Fibroblast of skin of right biceps (primary cell): Measurements from ENCODE around the gene STK39.
A peak's percentile ranks its signal among the peaks of the same experiment; 100 is the strongest.

Experiments used
- DNase-seq: peaks from one replicate; pipeline ENCODE4 v3.0.0-alpha.2; 2013

STK39 gene

DNA sequence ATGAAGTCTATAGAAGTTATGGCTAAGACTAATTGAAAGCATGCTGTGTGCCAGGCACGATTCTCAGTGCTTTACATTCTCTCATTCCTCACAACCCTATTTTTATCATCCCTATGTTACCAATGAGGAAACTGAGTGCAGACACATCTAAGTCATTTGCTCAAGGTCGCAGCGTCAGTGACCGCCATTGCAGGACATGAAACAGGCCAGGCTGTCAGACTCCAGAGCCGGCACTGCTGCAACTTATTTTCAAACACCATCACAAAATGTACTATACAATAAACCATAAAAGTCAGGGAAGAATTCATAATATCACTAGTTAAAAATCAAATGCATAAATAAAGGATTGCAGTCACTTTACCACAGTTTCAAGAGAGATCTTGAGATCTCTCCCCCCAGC lies 5.6 kb downstream of the STK39 start:
- DNase-seq: no peak

DNA sequence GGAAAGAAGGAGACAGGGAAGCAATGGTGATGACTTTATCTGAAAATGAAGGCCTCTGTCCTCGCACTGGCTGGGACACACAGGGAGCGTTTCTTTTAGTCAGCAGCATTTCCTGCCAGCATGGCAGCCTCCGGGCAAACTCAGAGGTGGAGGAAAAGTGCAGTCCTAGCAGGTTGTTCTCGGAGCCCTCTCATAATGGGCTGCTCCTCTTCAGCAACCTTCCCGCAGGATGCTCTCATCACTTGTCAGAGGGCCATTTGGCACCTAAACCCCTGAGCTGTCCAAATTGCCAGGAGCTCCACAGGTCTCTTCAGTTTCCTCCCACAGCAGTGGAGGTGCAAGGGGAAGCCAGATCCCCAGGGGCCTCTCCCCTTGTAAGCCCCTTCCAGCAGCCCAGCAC lies 6.2 kb downstream of the STK39 start:
- DNase-seq: no peak

DNA sequence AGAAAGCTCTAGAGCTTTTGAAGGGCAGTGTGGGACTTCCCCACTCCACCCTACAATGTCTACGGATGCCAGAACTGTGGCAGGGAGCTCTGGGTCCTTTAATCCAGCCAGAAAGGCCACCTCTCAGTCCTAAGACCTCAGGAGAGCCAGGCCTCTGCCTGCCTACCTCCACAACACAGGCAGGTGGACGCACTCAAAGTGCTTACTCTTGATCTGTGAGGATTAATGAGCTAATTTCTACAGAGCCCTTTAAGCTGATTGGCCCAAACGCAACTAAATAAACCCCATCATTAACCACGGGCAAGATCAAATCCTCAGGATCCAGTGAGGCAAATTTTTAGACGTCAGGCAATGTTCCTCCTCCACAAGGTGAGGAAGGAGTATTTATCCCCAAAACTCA lies 8.1 kb downstream of the STK39 start:
- DNase-seq: no peak

DNA sequence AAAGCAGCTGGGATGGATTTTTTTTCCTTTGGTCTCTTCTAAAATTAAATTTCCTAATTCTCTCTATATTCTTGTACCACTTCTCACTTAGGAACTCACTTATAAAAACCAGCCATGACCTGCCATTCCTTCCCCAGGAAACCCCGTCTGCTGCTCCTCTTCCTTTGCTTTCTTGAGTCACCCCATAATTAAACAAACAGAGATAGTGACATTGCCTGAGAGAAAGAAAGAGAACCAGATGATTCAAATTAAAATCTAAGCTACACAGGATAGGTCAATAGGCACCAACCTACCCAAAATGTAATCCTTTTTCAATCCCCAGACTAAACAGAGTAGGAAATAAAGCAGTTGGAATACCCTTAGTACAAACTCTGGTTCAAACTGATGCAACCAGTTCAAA lies 9.7 kb downstream of the STK39 start:
- peak; percentile 42 for DNase-seq

DNA sequence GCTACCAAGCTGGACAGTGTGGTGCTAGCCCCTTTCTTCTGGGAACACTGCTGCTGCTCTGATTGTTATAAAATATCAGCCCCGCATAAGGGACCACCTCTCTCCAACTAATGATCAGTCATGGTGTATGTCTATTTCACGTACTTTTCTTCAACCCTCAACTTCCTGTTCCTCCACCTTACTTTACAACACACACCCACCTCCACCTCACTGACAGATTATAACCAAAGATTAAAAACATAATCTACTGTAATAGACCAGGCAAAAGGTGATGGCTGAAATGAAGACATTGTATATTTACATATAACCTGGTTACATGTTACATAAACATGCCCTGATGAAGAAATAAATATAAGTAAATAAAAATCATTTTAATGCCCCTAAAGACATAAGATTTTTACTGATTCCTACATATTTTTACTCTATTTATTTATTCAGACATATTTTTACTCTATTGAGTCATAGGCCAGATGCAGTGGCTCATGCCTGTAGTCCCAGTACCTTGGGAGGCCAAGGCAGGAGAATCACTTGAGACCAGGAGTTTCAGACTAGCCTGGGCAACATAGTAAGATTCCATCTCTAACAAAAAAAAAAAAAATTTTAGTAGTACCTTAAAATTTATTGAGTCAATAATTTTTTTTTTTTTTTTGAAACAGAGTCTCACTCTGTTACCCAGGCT lies 12.8 kb downstream of the STK39 start:
- no peak for DNase-seq

DNA sequence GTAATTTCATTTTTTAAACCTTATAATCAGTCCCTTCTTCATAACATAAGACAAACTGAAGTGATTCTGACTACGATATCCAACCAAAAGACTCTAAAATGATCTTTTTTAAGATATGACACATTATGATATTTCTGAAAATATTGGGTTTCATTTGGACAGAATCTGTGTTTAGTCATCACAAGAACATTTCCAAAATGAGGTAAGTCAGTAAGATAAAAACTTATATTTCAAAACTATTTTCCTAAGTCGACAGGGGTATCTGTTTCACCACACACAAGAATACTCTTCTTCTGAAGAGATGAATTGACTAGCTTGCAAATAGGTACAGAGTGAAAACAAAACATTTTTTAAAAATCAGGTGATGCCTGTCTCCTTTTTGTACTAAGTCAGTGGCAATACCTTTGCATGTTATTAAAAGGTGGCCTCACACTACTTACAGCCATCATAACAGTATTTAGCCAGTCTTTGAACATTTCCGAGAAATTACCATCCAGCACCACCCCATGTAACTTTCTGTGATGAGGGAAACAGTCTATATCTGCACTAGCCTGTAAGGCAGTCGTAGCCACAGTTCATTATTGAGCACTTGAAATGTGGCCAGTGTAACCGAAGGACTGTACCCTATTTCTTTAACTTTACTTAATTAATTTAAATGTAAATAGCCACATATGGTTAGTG lies 13.5 kb downstream of the STK39 start:
- peak; percentile 30 for DNase-seq

DNA sequence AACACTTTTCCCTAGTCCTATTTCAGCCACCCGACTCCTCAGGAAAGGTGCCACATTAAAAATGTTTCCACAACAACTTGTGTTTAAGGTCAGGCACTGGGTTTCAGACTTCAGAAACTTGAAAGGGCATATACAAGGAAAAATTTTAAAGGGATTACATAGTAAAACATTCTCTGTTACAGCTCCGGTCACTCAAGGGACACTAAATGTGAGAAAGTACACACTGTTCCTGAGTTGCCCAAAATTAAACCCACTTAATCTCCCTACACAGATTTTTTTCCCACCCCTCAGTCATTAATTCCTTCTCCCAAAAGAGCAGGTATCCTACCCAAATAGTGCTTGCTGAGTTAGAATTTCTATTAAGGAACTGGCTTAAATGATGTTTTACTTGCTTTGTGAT lies 14.2 kb downstream of the STK39 start:
- DNase-seq: no peak

DNA sequence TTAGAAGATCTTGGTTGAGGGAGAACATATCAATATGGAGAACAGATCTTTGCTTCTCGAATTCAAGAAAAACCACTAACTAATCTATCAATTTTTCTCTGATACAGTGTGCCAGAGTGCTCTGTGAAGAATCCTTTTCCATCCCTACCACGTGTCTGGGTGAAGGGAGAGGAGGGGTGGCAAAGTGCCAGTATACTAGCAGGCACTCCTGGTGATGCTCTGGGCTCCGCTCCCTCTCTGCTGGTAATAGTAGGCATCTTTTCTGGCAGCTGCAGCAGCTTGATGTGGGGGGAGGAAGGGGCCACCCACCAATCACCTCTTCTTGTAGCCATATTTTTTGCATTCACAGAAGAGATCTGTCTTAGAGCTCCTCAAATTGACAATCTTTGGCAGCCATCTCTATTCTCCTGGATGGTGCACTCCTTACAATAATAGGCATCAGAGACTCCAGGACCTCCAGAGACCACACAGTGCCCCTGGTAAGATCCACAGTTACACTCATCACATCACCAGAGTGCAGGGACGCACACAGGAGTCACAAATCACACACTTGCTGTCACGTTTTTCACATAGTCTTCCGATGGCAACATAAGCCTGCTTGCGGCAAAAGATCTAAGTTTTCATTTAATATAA lies 15.7 kb downstream of the STK39 start:
- DNase-seq: no peak

DNA sequence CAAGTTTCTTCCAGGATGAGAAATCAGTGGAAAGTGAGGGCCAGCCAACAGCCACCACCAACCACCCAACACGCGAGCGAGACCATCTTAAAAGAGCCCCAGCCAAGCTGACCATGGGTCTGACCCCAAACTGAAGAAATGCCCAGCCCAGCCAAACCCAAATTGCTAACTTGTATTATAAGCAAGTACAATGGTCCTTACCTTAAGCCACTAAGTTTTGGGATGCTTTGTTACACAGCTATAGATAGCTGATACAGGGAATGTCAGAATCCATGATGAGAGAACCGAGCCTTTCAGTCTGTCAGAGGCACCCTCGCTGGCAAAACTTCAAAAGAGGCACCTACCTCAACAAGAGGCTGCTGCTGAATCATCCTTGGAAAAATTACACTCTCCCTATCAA lies 17.0 kb downstream of the STK39 start:
- no peak for DNase-seq

DNA sequence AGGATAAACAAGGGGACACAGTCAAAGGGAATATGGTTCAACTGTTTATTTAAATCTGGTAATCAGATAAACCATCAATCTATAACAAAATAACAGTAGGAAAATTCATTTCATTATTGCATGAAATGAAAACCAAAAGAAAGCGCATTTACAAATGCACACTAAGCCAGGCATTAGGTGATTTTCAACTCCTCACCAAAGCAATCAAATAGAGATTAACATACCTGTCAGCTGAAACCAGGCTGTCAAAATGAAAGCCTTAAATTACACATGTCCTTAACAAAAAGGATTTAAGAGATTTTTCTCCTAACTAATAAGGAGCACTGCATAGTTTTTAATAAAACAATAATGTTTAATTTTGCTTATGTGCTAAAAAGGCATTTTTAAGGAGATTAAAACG lies 23.0 kb downstream of the STK39 start:
- DNase-seq: no peak

DNA sequence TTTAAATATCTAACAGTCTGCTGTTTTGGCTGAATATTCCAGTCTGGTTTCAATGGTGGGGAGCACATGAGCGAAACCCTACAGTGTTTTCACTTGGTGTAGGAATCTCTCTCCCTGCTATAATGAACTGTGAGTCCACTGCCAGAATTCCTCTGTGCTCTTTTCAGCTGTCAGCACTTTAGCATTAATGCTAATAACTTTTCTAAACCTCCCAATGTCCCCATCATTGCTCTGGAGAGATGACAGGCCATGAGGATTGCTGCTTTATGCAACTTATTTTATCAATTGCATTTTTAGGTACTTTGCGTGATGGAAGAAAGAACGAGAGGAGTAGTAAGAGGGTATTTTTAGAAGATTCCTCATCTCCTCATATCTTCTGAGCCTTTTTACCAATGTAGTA lies 25.3 kb downstream of the STK39 start:
- no peak for DNase-seq

DNA sequence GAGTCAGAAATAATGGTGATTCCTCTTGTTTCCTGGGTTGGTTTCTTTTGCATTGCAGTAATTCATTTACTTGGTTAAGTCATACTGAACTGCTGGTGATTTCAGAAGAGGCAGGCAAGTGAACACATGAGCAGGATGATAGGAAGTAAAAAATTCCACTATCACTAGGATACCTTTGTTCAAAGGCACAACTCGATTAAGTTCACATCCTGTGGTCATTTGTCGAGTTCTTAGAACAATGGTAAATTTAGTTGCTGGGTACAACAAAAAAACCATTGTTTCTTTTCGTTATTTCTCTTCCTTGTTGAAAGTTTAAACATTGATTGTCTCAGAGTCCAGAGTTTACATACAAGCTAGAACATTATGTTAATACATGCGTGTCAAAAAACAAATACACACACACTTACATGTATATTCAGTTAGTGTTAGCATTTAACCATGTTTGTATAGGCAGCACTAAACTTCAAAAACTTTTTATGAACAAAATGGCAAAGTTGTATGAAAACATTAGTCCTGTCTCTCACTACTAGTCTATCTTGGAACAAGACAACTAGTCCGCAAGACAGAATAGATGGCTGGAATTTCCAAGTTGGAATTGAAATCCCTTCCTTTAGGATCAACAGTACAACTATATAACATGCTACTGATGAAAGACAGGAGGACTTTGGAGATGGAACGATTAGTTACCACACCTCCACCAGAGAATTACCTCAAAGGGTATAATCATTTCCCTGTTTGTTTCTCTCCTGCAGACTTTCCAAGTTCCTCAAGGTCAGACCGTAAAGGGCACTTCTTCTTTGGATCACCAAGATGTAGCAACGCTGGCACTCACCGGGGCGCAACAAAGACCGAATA lies 26.2 kb downstream of the STK39 start:
- peak; percentile 16 for DNase-seq

DNA sequence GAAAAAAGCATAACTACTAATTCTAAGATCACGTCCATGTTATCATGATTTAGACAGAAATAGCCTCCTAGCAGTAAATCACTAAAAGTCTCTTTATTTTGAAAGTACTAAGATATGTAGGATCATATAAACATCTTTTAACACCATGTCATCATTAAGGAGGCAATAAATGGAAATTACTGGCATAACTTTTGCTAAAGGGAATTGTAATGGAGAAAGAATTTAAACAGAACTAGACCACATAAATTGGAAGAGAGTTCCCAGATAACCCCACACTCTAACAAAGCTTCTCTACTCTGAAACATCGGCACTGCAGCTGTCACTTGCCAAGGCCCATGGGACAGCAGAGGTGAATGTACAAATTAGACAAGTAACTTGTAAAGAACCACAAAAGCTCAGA lies 29.5 kb downstream of the STK39 start:
- peak; percentile 33 for DNase-seq

DNA sequence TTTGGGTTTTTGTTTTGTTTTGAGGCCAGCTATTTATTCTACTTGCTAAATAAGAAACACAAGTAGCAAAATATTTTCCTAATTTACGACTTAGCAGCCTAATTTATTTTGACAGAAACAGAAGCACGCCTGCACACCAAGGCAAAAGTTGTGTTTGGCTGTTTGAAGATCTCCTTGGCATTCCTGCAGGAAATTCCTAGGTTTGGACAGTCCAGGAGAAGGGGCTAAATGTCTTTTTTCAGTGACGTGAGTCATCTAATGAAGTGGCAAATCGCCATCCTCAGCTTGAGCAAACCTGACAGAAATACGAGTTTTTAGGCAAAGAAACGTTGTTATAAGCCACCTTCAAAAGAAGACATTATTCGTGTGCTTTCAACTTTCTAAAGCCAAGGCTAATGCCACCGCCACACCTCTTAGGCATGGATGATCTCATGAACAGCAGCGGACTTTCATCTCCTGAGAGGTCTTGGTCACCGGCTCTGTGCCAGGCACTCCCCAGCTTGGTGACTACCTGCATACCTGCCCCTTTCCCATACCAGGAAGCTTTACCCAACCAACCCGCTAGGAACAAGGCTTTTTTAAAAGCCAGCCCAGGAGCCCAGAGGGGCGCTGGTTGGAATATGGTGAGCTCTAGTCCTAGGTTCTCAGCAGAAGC lies 30.9 kb downstream of the STK39 start:
- peak; percentile 63 for DNase-seq

DNA sequence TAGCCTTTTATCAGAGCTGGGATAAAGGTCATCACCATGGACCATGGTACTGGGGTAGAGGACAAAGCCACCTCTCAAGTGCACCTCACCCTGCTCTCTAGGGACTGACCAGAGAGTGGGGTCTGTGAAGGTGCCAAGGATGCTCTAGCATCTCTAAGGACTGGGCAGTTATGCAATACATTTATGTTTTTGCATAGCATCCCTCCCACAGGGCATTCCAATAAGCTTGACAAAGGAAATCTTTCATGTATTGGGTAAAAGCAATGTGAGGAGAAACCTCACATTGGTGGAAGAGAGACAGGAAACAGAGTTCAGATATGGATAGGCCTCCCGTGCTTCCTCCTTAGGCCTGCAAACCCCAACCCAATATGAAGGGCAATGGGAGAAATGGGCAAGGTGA lies 31.6 kb downstream of the STK39 start:
- DNase-seq: peak; percentile 12

DNA sequence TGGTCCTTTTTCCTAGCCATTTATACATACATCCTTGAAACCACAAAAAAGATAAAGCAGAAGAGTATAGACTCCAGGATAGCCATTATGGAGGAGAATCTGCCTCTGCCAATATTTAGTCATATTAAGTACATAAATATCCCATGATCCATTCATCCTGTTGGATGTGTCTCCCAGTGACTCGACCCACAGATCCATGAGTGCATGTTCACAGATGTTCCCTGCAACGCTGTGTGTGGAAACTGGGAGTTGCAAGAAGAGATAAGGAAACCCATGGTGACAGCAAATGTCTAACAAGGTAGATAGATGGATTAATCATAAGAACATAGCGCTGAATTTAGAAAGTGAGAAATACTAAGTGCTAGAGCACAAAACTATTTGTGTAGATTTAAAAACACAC lies 34.5 kb downstream of the STK39 start:
- peak; percentile 65 for DNase-seq

DNA sequence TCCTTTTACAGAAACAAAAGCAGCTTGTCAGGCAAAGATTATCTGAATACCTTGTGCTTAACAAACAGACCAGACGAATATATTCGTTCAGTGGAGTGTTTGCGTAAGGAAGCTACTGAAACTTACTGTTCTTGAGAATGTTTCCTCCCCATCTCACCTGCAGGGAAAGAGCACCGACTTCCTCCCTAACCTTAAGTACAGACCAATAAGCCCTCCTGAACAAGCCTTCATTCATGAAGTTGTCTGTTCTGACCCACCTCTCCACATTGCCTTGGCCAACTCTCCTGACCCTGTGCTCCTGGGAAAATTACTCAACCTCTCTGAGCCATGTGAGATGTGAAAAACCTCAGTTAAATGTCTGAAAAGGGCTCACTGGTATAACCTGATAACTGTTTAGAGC lies 35.2 kb downstream of the STK39 start:
- DNase-seq: no peak

DNA sequence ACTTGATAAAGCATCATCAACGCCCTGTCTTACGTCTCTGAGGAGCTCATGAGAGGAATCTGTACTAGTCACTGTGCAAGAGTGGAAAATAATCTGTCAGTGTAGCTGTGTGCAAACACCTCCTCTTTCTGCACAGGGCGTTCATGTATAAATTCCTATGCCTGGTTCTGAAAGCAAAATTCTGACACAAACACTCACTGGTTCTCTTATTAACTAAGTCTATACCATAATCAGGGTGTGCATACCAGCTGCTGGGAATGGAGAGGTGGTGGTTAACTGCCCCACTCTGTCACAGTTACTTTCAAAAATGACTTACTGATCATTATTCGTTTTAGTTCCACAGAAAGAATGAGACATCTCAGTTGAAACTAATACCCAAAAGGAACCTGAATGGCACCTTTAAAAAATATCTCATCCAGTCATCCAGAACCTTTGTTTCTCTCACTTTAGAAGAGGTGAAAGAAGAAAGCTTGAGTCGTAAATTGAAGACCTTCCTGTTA lies 35.7 kb downstream of the STK39 start:
- no peak for DNase-seq

DNA sequence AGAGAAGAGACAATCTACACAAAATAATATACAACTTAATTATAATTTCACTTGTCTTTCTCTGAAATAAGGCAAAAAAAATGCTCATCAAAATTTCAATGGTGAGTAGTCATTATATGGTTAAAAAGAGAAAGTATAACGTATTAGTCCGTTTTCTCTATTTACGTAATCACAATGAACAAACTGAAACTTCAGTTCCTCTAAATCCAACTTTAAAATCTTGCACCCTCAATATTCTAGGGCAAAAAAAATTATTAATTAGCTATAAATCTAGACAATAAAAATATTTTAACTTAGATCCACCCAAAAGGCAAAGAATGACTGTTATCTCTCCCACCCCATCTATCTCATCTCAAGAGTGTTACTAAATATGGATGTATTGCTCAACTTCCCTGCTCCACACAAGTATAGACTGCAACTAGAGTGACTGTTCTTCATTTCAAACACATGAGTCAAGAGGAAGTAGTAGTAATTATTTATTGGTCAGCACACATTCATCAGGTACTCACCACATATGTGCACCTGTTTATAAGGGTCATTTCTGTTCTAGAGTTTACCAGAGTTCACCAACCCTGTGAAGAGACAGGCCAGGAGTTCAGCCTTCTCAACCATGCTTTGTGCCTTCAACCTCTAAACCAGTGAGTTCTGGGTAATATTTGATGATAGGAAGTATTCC lies 36.4 kb downstream of the STK39 start:
- peak; percentile 92 for DNase-seq

DNA sequence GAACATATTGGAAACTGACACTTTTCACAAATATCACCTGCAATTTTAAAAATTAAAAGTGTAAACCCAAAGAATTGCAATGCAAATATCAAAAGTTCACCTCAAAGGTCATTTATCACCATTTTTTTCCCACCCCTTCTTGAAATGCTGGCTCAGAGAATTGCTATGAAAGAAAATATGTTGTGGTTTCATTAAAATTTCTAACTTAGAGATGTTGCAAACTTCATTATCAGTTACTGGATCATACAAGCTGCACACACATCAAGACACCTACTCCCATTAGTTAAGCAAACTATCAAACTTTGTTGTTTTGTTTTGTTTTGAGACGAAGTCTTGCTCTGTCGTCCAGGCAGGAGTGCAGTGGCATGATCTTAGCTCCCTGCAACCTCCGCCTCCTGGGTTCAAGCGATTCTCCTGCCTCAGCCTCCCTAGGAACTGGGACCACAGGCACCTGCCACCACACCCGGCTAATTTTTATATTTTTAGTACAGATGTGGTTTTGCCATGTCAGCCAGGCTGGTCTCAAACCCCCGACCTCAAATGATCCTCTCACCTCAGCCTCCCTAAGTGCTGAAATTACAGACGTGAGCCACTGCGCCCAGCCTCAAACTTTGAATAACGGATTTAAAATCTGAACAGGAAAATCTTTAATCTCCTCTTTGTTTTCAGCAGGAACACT lies 37.0 kb downstream of the STK39 start:
- DNase-seq: peak; percentile 29

DNA sequence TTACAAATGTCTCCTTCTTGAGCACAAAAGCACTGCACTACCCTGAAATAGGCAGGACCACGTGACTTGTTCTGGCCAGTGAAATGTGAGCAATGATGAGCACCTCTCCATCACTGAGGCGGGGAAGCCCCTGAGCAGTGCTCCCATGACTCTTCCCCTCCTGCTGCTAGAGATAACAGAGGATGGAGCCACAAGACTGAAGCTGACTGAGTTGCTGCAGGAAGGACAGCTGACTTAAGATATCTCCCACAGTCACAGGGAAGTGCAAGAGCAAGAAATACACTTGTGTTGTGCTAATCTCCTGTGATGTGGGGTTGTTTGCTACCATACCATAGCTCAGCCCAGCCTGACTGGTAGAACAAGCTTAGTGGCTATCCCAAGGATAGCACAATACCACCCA lies 38.7 kb downstream of the STK39 start:
- no peak for DNase-seq

DNA sequence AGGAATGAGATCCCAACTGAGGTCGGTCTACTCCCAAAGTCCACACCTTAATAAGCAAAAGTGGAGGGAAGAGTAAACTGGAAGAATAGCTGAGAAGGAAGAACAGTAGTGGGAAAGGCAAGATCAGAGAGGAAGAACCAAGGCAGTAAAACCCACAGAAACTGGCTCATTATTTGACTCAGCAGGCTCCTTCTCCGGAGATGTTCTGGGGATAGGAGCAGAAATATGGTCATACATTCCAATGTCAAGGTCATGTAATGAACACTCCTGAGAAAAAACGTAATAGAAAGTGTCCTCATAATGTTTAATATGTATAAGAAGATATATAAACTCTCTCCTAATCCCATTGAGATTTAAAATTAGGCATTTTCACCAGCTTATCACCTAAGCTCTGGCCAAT lies 39.5 kb downstream of the STK39 start:
- no peak for DNase-seq
